Right atrium auricular region (tissue), 2 donors: ENCODE data around the gene KRTAP12-4. TPM values are rescaled to one million over a fixed set of nuclear protein-coding genes. Genes with fewer than 3 reads are reported as not detected.
A peak's percentile ranks its signal among the peaks of the same experiment; 100 is the strongest.
"Not testable (repeated sequence)": the region's sequence is repeated elsewhere in the genome, so short reads cannot be mapped to it uniquely, and the experiment has no call there.

Experiments used
- DNase-seq: peaks from one replicate; pipeline ENCODE4 v3.0.0-alpha.2; 2019; ENCODE audit warnings: low spot score
- H3K27ac ChIP-seq, 2 donors: fragments of 200-600 bp; sonication (generic); 1 replicate in 1 of 2; 2 replicates in 1 of 2; pipeline ENCODE4 v1.5.1; 2016 to 2019
- H3K27me3 ChIP-seq, 2 donors: fragments of 200-600 bp; sonication (generic); one replicate each; pipeline versions ENCODE4 v1.5.1 to v1.6.0; 2017 to 2019
- H3K36me3 ChIP-seq: fragments of 200-600 bp; sonication (generic); one replicate; pipeline ENCODE4 v1.5.1; 2016
- H3K4me1 ChIP-seq, 2 donors: fragments of 200-600 bp; sonication (generic); one replicate each; pipeline versions ENCODE4 v1.5.1 to v1.6.0; 2017 to 2019
- H3K4me3 ChIP-seq, 2 donors: fragments of 200-600 bp; sonication (generic); 1 replicate in 1 of 2; 2 replicates in 1 of 2; pipeline ENCODE4 v1.5.1; 2017 to 2019; ENCODE audit warnings: mild to moderate bottlenecking in 1 of 2, moderate library complexity in 1 of 2
- H3K9me3 ChIP-seq, 2 donors: fragments of 200-600 bp; sonication (generic); one replicate each; pipeline ENCODE4 v1.5.1; 2019
- total RNA-seq, 2 donors: library from RNA; depleted of rRNA; stranded (reverse); fragments of >200 nt; gene quantifications; one replicate each; pipeline ENCODE4 v1.1.0, GENCODE V29; 2016
- TF ChIP-seq, protein P1 (sequence below), 2 donors: fragments of 200-600 bp; sonication (generic); IDR thresholded peaks; one replicate each; pipeline ENCODE4 v1.5.1; 2019; ENCODE audit warnings: antibody characterized with exemption in 2 of 2

The KRTAP12-4 gene
- total RNA-seq, 2 donors from 2014 or later = not detected

DNA sequence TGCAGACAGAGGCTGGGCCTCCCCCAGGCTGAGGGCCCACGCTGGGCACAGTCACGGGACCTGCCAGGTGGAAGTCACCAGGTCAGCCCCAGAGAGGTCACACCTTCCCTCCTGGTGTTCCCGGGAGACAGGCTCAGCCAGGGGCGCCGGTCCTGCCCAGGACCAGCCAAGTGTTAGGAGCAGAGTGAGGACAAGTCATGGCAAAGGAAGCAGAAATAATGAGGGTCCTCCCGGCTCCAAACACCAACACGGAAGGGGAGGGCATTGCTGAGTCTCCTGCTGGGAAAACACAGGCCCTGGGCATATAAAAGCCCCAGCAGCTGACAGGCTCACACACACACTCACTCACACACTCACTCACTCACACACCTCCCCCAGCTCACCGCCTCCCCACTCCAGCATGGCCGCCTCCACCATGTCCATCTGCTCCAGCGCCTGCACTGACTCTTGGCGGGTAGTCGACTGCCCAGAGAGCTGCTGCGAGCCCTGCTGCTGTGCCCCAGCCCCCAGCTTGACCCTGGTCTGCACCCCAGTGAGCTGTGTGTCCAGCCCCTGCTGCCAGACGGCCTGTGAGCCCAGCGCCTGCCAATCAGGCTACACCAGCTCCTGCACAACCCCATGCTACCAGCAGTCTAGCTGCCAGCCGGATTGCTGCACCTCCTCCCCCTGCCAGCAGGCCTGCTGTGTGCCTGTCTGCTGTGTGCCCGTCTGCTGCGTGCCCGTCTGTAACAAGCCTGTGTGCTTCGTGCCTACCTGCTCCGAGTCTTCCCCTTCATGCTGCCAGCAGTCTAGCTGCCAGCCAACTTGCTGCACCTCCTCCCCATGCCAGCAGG, 17.2 kb downstream of the KRTAP12-4 start, which contains the start of gene KRTAP10-10:
Gene KRTAP10-10 (plus strand): TSS at position 339 of the 833 bp plus-strand sequence. CDS start 62 bp downstream, at position 401.
- no peak within 1 kb of the TSS for H3K27ac ChIP-seq
- DNase-seq = no peak
- H3K36me3 ChIP-seq = no peaks in the 10 kb centered on the region
- no peaks in the 10 kb centered on the region for H3K4me1 ChIP-seq
- TF ChIP-seq, protein P1, sequence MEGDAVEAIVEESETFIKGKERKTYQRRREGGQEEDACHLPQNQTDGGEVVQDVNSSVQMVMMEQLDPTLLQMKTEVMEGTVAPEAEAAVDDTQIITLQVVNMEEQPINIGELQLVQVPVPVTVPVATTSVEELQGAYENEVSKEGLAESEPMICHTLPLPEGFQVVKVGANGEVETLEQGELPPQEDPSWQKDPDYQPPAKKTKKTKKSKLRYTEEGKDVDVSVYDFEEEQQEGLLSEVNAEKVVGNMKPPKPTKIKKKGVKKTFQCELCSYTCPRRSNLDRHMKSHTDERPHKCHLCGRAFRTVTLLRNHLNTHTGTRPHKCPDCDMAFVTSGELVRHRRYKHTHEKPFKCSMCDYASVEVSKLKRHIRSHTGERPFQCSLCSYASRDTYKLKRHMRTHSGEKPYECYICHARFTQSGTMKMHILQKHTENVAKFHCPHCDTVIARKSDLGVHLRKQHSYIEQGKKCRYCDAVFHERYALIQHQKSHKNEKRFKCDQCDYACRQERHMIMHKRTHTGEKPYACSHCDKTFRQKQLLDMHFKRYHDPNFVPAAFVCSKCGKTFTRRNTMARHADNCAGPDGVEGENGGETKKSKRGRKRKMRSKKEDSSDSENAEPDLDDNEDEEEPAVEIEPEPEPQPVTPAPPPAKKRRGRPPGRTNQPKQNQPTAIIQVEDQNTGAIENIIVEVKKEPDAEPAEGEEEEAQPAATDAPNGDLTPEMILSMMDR (IDR thresholded peaks at IDR 0.05) = no peak
- no peak within 1 kb of the TSS for H3K4me3 ChIP-seq
- peaks cover 2 to 9% of the 10 kb centered on the region in 2 donors for H3K9me3 ChIP-seq
- no peaks in the 10 kb centered on the region for H3K27me3 ChIP-seq

DNA sequence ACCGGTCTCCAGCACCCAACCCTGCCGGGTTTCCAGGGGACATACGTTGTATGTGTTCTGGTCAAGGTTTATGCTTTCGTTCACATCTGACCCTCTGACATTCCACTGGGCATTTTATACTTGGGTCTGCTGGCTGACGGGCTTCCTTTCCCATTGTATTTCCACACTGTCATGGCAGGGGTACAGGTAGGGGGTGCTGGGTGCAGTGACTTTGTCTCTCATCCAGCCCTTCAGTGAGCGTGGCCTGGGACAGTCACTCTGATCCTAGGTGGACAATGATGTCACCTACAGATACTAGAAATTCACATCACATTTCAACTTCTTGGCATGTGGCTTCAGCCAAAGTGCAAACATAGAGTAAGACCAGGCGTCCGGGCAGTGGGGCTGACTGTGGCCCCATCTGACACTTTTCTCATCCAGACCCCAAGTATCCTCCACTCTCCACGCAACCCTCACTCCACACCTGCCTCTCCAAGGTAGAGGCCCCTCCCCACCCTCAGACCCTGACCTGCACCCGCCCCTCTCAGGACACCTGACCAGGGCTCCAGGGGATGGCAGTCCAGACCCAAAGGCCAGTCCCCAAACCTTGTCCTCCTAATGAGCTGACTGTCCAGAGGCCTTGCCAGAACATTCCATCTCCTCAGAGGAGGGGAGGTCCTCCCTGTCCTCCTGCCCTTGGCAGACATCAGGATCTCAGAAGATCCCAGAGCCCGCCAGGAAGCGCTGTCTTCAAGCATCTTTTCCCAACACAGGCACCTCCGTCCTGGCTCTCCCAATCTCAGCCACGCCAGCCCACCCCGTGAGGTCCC, 18.0 kb downstream of the KRTAP12-4 start:
- no peaks in the 10 kb centered on the region for H3K36me3 ChIP-seq
- TF ChIP-seq, protein P1 (IDR thresholded peaks at IDR 0.05) = no peak
- no peaks in the 10 kb centered on the region for H3K27me3 ChIP-seq
- peak; percentile 52 for DNase-seq
- no peak overlapping the region for H3K4me3 ChIP-seq
- H3K9me3 ChIP-seq = peaks cover 3 to 17% of the 10 kb centered on the region in 2 donors
- H3K27ac ChIP-seq = no peak overlapping the region
- no peaks in the 10 kb centered on the region for H3K4me1 ChIP-seq

DNA sequence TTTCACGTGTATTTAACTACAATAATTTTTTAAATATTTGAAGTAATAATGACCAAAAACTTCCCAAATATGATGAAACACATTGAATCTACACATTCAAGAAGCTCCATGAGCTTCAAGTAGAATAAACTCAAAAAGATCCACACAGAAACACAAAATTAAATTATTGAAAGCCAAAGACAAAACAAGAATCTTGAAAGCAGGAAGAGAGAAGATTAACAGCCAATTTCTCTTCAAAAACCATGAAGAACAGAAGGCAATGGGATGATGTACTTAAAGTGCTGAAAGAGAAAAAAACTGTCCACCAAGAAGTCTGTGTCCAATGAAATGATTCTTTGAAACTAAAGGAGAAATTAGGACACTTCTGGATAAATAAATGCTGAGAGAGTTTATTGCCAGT, 22.4 kb downstream of the KRTAP12-4 start:
- TF ChIP-seq, protein P1 (IDR thresholded peaks at IDR 0.05) = no peak

DNA sequence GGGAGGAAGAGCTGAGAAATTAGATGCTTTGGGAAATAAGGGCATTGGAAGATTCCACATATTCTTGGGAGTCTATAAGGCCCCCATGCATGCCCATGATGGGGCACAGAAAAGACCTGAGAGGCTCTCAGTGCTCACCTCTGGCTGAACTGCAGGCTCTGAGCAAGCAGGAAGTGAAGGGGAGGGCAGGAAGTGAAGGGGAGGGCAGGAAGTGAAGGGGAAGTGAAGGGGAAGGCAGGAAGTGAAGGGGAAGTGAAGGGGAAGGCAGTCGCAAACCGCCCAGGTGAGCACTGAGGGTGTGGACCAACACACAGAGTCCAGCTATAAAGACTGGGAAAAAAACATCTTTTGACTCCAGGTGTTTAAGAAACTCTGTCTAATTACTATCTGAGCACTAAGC, 24.0 kb downstream of the KRTAP12-4 start:
- no peaks in the 10 kb centered on the region for H3K36me3 ChIP-seq
- DNase-seq = no peak

More for the DNA sequence above, 22.4 kb downstream of the KRTAP12-4 start:
- Histone ChIP-seq H3K27me3 (no peaks in the 10 kb centered on the region), H3K27ac (no peak overlapping the region), H3K9me3 (peaks cover 6 to 33% of the 10 kb centered on the region in 2 donors), H3K4me3 (no peak overlapping the region), H3K4me1 (no peaks in the 10 kb centered on the region), H3K36me3 (no peaks in the 10 kb centered on the region)
- no peak for DNase-seq

DNA sequence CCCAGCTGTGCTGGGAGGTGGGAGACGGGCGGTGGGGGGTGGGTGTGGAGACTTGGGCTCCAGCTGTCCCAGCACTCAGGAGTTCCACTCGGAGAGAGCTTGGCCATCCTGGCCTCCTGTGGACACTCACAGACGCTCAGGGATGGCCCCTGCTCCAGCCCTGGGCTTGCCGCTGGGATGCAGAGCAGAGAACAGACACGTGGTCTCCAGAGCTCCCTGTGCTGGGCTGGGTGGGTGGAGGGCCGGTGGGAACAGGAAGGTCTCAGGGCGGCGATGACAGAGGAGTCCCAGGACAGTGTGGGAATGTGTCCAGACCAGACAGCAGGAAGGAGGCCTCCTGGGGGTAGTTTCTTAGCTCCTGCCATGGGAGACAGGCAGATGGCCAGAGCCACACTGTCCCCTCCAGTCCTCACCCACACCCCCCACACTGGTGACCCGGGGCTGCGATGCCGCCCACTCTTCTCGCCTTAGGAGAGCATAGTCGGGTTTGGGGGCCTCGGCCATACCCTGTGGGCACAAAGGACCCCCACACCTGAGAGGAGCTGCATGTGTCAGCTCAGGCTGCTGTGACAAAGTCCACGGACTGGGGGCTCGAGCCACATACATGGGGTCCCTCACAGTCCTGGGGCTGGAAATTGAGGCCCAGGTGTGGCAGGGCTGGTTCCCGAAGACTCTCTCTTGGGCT, 25.6 kb downstream of the KRTAP12-4 start:
- H3K27me3 ChIP-seq = no peaks in the 10 kb centered on the region
- no peak overlapping the region for H3K4me3 ChIP-seq
- H3K27ac ChIP-seq = no peak overlapping the region
- peak; percentile 40 for DNase-seq
- TF ChIP-seq, protein P1 (IDR thresholded peaks at IDR 0.05) = no peak
- no peaks in the 10 kb centered on the region for H3K36me3 ChIP-seq
- peaks cover 6 to 44% of the 10 kb centered on the region in 2 donors for H3K9me3 ChIP-seq
- H3K4me1 ChIP-seq = no peaks in the 10 kb centered on the region

More for the DNA sequence above, 24.0 kb downstream of the KRTAP12-4 start:
- TF ChIP-seq, protein P1 (IDR thresholded peaks at IDR 0.05) = no peak
- H3K9me3 ChIP-seq = peaks cover 6 to 33% of the 10 kb centered on the region in 2 donors
- no peaks in the 10 kb centered on the region for H3K27me3 ChIP-seq
- no peaks in the 10 kb centered on the region for H3K4me1 ChIP-seq
- H3K4me3 ChIP-seq = no peak overlapping the region
- no peak overlapping the region for H3K27ac ChIP-seq

DNA sequence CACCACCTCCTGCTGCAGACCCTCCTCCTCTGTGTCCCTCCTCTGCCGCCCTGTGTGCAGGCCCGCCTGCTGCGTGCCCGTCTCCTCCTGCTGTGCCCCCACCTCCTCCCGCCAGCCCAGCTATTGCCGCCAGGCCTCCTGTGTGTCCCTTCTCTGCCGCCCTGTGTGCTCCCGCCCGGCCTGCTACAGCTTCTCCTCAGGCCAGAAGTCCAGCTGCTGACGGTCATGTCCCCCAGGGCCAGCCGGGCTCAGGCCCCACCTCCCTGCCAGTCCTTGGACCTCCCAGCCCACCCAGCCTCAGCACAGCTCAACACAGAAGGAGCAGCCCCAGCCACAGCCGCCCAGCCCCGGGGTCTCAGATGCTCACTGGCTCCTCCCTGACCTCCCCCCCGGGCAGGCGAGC, 26.6 kb downstream of the KRTAP12-4 start:
- H3K9me3 ChIP-seq = peaks cover 6 to 48% of the 10 kb centered on the region in 2 donors
- DNase-seq, H3K36me3 ChIP-seq, H3K27me3 ChIP-seq, H3K4me3 ChIP-seq, H3K4me1 ChIP-seq, H3K27ac ChIP-seq: not testable (repeated sequence)

DNA sequence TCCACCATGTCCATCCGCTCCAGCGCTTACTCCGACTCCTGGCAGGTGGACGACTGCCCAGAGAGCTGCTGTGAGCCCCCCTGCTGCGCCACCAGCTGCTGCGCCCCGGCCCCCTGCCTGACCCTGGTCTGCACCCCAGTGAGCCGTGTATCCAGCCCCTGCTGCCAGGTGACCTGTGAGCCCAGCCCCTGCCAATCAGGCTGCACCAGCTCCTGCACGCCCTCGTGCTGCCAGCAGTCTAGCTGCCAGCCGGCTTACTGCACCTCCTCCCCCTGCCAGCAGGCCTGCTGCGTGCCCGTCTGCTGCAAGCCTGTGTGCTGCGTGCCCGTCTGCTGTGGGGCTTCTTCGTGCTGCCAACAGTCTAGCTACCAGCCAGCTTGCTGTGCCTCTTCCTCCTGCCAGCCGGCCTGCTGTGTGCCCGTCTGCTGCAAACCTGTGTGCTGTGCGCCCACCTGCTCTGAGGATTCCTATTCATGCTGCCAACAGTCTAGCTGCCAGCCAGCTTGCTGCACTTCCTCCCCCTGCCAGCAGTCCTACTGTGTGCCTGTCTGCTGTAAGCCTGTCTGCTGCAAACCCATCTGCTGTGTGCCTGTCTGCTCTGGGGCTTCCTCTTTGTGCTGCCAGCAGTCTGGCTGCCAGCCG, 27.2 kb downstream of the KRTAP12-4 start:
- not testable (repeated sequence) for H3K27me3 ChIP-seq, H3K4me3 ChIP-seq, DNase-seq, H3K36me3 ChIP-seq, H3K4me1 ChIP-seq, H3K27ac ChIP-seq
- peaks cover 5 to 45% of the 10 kb centered on the region in 2 donors for H3K9me3 ChIP-seq
